Kidney epithelial cell (primary cell): ENCODE measurements around the gene SOS2. TPM values are rescaled to one million over a fixed set of nuclear protein-coding genes. Genes with fewer than 3 reads are reported as not detected.

Experiments used
- DNase-seq: peaks from one replicate; pipeline ENCODE4 v3.0.0-alpha.2; 2010; ENCODE audit warnings: low read depth
- H3K27me3 ChIP-seq: 2 replicates; pipeline ENCODE4 v1.6.0; 2011; ENCODE audit warnings: low read length; ENCODE audit not compliant: control insufficient read depth, insufficient read depth
- H3K36me3 ChIP-seq: 2 replicates; pipeline ENCODE4 v1.5.1; 2011; ENCODE audit warnings: low read length; ENCODE audit not compliant: control insufficient read depth, insufficient read depth
- H3K4me3 ChIP-seq: 2 replicates; pipeline ENCODE4 v1.5.1; 2011; ENCODE audit warnings: low read depth, mild to moderate bottlenecking, control low read depth, low read length
- total RNA-seq: library from RNA; depleted of rRNA; stranded (reverse); fragments of >200 nt; gene quantifications from 2 replicates; pipeline ENCODE4 v1.2.3, GENCODE V29; 2015
- TF ChIP-seq, protein P1 (sequence below): IDR thresholded peaks from 2 replicates; pipeline ENCODE4 v1.5.1; 2011; ENCODE audit warnings: mild to moderate bottlenecking, moderate library complexity, low read length, control low read depth, inconsistent platforms; ENCODE audit not compliant: insufficient read depth, poor library complexity, severe bottlenecking

Gene SOS2
- total RNA-seq, 1 donor from 2014 or later, result 26.3 TPM

DNA sequence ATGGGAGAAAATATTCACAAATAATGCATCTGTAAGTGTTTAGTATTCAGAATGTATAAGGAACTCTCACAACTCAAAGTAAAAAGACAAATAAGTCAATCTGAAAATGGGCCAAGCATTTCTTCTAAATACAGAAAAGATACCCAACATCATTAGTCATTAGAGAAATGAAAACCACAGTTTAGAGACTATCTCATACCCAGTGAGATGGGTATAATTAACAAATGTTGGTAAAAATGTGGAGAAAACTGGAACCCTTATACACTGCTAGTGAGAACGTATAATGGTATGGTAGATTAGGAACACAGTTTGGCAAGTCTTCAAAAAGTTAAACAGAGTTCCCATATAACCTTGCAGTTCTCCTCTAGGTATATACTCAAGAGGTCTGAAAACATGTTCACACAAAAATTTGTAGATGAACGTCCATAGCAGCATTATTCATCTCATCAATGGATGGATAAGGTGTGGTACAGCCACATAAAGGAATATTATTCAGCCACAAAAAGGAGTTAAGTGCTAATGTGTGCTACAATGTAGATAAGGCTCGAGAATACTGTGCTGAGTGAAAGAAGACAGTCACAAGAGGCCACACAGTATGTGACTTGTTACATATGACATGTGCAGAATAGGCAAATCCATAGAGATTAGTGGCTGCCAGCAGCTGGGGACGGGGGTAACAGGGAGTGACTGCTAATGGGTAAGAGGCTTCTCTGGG, 120.9 kb downstream of the SOS2 start:
- peaks cover 2% of the 10 kb centered on the region for H3K36me3 ChIP-seq
- DNase-seq, result no peak
- H3K27me3 ChIP-seq, result no peaks in the 10 kb centered on the region
- TF ChIP-seq, protein P1, sequence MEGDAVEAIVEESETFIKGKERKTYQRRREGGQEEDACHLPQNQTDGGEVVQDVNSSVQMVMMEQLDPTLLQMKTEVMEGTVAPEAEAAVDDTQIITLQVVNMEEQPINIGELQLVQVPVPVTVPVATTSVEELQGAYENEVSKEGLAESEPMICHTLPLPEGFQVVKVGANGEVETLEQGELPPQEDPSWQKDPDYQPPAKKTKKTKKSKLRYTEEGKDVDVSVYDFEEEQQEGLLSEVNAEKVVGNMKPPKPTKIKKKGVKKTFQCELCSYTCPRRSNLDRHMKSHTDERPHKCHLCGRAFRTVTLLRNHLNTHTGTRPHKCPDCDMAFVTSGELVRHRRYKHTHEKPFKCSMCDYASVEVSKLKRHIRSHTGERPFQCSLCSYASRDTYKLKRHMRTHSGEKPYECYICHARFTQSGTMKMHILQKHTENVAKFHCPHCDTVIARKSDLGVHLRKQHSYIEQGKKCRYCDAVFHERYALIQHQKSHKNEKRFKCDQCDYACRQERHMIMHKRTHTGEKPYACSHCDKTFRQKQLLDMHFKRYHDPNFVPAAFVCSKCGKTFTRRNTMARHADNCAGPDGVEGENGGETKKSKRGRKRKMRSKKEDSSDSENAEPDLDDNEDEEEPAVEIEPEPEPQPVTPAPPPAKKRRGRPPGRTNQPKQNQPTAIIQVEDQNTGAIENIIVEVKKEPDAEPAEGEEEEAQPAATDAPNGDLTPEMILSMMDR, result no peak
- no peak overlapping the region for H3K4me3 ChIP-seq

DNA sequence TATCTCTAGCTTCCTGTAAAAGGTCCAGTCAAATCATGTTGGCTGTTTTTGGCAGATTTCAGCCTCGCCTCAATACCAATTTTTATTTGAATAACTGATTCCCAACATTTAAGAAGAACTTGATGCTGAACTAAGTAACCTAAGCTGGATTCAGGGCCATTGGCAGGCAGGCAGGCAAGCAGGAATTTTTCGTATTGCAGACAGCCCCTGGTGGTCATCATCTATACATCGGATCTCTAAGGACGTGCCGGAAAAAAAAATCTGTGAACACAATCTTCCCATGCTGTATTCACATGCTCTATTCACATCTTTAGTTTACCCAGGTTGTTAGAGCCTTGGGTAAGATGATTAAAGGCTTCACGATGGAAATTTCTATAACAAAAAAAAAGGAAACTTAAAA, 122.0 kb downstream of the SOS2 start:
- TF ChIP-seq, protein P1, result peak; percentile 37
- no peaks in the 10 kb centered on the region for H3K27me3 ChIP-seq
- no peak overlapping the region for H3K4me3 ChIP-seq
- H3K36me3 ChIP-seq, result peaks cover 2% of the 10 kb centered on the region
- DNase-seq, result no peak

DNA sequence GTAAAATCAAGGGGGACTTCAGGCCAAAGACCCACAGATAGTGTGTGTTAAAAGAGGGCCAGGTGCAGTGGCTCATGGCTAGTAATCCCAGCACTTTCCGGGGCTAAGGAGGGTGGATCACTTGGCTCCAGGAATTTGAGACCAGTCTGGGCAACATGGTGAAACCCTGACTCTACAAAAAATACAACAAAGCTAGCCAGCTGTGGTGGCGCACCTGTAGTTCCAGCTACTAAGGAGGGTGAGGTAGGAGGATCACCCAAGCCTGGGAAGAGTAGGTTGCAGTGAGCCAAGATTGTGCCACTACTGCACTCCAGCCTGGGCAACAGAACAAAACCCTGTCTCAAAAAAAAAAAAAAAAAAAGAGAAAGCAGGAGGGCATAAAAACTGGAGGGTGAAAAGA, 123.5 kb downstream of the SOS2 start:
- TF ChIP-seq, protein P1, result no peak
- Histone ChIP-seq H3K27me3 (no peaks in the 10 kb centered on the region), H3K36me3 (peaks cover 2% of the 10 kb centered on the region), H3K4me3 (no peak overlapping the region)
- DNase-seq, result no peak

DNA sequence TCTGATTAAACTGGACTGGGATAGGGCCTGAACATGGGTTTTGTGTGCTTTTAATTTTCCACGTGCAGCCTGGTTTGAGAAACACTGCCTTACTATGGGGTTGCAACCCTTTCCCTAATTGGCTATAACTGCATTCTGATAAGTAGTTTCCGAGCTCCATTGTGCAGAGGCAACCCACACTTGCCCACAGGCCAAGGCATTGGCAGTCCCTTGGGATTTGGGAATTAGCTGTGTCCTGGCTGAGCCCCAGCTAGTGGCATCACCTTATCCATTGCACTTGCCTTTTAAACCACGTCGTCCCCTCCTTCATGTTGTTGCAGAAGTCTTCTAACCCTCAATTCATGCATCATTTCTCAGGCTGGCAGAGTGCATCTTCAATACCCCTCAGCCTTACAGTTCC, 125.2 kb downstream of the SOS2 start:
- Histone ChIP-seq H3K36me3 (peaks cover 1% of the 10 kb centered on the region), H3K4me3 (no peak overlapping the region), H3K27me3 (no peaks in the 10 kb centered on the region)
- DNase-seq, result no peak
- TF ChIP-seq, protein P1, result no peak

DNA sequence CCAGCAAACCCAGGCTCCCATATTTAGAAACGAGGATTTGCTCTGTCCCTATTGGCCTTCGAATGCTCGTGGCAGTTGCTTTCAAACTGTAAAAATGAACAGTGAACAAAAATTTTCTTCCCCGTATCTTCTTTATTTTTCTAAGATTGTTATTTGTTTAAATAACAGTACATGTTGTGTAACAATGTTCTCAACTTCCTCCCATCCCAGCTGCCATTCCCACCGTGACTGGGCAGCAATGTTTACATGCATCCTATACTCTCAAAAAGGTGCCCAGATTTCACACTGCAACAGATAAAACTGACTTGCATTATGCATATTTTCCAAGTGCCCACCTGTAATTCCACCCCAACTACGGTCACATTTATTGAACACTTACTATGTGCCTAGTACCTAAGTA, 127.8 kb downstream of the SOS2 start:
- H3K4me3 ChIP-seq, result no peak overlapping the region
- no peaks in the 10 kb centered on the region for H3K27me3 ChIP-seq
- peaks cover 1% of the 10 kb centered on the region for H3K36me3 ChIP-seq
- TF ChIP-seq, protein P1, result no peak
- DNase-seq, result no peak

DNA sequence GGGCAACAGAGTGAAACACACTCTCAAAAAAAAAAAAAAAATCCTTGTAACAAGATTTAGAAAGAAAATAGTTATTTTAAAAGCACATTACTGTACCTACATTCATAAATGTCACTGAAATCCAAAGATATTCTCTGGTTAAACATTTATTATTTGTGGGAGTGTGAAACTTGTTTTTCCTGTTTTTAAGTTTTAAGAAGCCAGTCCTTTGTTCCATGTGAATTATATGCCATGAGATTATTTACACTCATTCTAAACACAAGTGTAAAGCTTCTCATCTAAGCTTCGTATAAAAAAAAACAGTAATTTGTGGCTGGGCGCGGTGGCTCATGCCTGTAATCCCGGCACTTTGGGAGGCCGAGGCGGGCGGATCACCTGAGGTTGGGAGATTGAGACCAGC, 130.0 kb downstream of the SOS2 start:
- Histone ChIP-seq H3K36me3 (peaks cover 1% of the 10 kb centered on the region), H3K27me3 (no peaks in the 10 kb centered on the region), H3K4me3 (no peak overlapping the region)
- DNase-seq, result no peak
- TF ChIP-seq, protein P1, result no peak
